SK-N-SH treated with all-trans-retinoic acid at 6 μM for 48 hours (cell line): ENCODE measurements around the gene ZBTB16.

Experiments
- ATAC-seq: fragments of 200-7000 bp; cut with Tn5 transposase; 3 replicates; pipeline ENCODE4 v1.9.1; 2020; ENCODE audit warnings: mild to moderate bottlenecking, moderate library complexity
- ARNTL ChIP-seq: fragments of 450-650 bp; formaldehyde crosslinking; IDR thresholded peaks from 2 replicates; pipeline ENCODE4 v1.5.0; 2020; ENCODE audit warnings: low read depth, mild to moderate bottlenecking, moderate library complexity, borderline replicate concordance
- CREB5 ChIP-seq: fragments of 250-450 bp; sonication (Bioruptor Pico); IDR thresholded peaks from 2 replicates; pipeline ENCODE4 v1.5.1; 2020; ENCODE audit warnings: low read depth, mild to moderate bottlenecking, moderate library complexity
- ESRRG ChIP-seq: fragments of 250-450 bp; sonication (Bioruptor Pico); IDR thresholded peaks from 2 replicates; pipeline ENCODE4 v1.6.1; 2021; ENCODE audit warnings: mild to moderate bottlenecking
- GLIS3 ChIP-seq: fragments of 250-450 bp; sonication (Bioruptor Pico); IDR thresholded peaks from 2 replicates; pipeline ENCODE4 v1.5.0; 2020; ENCODE audit warnings: mild to moderate bottlenecking, moderate library complexity
- OSR1 ChIP-seq: fragments of 250-450 bp; sonication (Bioruptor Pico); IDR thresholded peaks from 2 replicates; pipeline ENCODE4 v1.8.0; 2022; ENCODE audit warnings: moderate library complexity, mild to moderate bottlenecking, inconsistent platforms
- PPARA ChIP-seq: fragments of 250-450 bp; sonication (Bioruptor Pico); IDR thresholded peaks from 2 replicates; pipeline ENCODE4 v1.5.0; 2020; ENCODE audit warnings: mild to moderate bottlenecking, borderline replicate concordance
- RARB ChIP-seq: fragments of 250-450 bp; sonication (Bioruptor Pico); IDR thresholded peaks from 2 replicates; pipeline ENCODE4 v1.8.0; 2021; ENCODE audit warnings: mild to moderate bottlenecking, moderate library complexity
- SNAI2 ChIP-seq: fragments of 250-450 bp; sonication (Bioruptor Pico); IDR thresholded peaks from 2 replicates; pipeline ENCODE4 v1.5.0; 2020; ENCODE audit warnings: mild to moderate bottlenecking, moderate library complexity
- TCF4 ChIP-seq: fragments of 250-450 bp; sonication (Bioruptor Pico); IDR thresholded peaks from 2 replicates; pipeline ENCODE4 v1.8.0; 2021; ENCODE audit warnings: mild to moderate bottlenecking, moderate library complexity, borderline replicate concordance
- TSHZ2 ChIP-seq: fragments of 250-450 bp; sonication (Bioruptor Pico); IDR thresholded peaks from 2 replicates; pipeline ENCODE4 v1.5.0; 2020; ENCODE audit warnings: mild to moderate bottlenecking, moderate library complexity
- ZC3H10 ChIP-seq: fragments of 250-450 bp; sonication (Bioruptor Pico); IDR thresholded peaks from 2 replicates; pipeline ENCODE4 v1.5.1; 2021; ENCODE audit warnings: mild to moderate bottlenecking, moderate library complexity
- ZFP30 ChIP-seq: fragments of 450-650 bp; formaldehyde crosslinking; IDR thresholded peaks from 2 replicates; pipeline ENCODE4 v1.5.0; 2022; ENCODE audit warnings: mild to moderate bottlenecking, moderate library complexity
- ZNF70 ChIP-seq: fragments of 450-650 bp; formaldehyde crosslinking; IDR thresholded peaks from 2 replicates; pipeline ENCODE4 v1.5.0; 2020; ENCODE audit warnings: mild to moderate bottlenecking, moderate library complexity
- ZNF8 ChIP-seq: fragments of 450-650 bp; formaldehyde crosslinking; IDR thresholded peaks from 2 replicates; pipeline ENCODE4 v1.5.0; 2020; ENCODE audit warnings: mild to moderate bottlenecking, moderate library complexity
- TF ChIP-seq, protein P1 (sequence below): fragments of 250-450 bp; sonication (Bioruptor Pico); IDR thresholded peaks from 2 replicates; pipeline ENCODE4 v1.8.0; 2020; ENCODE audit warnings: mild to moderate bottlenecking, moderate library complexity, borderline replicate concordance
- TF ChIP-seq, protein P2 (sequence below): fragments of 250-450 bp; sonication (Bioruptor Pico); IDR thresholded peaks from 2 replicates; pipeline ENCODE4 v1.5.1; 2021; ENCODE audit warnings: mild to moderate bottlenecking, moderate library complexity
- TF ChIP-seq, protein P3 (sequence below): fragments of 250-450 bp; sonication (Bioruptor Pico); IDR thresholded peaks from 2 replicates; pipeline ENCODE4 v1.8.0; 2021; ENCODE audit warnings: low read depth, mild to moderate bottlenecking, moderate library complexity, borderline replicate concordance

ZBTB16 gene

DNA sequence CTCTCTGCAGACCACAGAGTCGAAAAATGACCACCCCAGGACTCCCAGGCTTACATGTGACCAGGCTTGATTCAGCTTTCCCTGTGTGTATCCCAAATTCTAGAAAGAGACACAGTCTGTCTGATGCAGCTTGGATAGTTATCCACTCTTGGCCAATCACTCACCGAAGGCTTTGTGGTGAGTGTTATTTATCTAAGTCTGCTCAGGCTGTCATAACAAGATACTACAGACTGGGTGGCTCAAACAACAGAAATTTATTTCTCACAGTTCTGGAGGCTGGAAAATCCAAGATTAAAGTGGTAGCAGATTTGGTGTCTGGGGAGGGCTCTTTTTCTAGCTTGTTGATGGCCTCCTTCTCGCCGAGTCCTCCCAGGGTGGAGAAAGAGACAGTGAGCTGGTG lies 63.2 kb downstream of the ZBTB16 start:
- TF ChIP-seq TCF4 (CRISPR knock-in tag): no peak
- no peak for TF ChIP-seq ZNF8 (CRISPR knock-in tag)
- no peak for ATAC-seq

GRCh38 chr11:114123692-114124330 lies 64.3 kb downstream of the ZBTB16 start:
- TF ChIP-seq ZFP30 (CRISPR knock-in tag) (no peak), RARB (CRISPR knock-in tag) (no peak), ARNTL (CRISPR knock-in tag) (no peak), SNAI2 (no peak), ESRRG (no peak), ZNF8 (CRISPR knock-in tag) (no peak), ZNF70 (CRISPR knock-in tag) (no peak), PPARA (no peak), TSHZ2 (CRISPR knock-in tag) (no peak), TCF4 (CRISPR knock-in tag) (no peak), OSR1 (CRISPR knock-in tag) (no peak), ZC3H10 (CRISPR knock-in tag) (no peak)
- TF ChIP-seq, protein P1, sequence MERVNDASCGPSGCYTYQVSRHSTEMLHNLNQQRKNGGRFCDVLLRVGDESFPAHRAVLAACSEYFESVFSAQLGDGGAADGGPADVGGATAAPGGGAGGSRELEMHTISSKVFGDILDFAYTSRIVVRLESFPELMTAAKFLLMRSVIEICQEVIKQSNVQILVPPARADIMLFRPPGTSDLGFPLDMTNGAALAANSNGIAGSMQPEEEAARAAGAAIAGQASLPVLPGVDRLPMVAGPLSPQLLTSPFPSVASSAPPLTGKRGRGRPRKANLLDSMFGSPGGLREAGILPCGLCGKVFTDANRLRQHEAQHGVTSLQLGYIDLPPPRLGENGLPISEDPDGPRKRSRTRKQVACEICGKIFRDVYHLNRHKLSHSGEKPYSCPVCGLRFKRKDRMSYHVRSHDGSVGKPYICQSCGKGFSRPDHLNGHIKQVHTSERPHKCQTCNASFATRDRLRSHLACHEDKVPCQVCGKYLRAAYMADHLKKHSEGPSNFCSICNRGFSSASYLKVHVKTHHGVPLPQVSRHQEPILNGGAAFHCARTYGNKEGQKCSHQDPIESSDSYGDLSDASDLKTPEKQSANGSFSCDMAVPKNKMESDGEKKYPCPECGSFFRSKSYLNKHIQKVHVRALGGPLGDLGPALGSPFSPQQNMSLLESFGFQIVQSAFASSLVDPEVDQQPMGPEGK (CRISPR knock-in tag): no peak
- TF ChIP-seq, protein P2, sequence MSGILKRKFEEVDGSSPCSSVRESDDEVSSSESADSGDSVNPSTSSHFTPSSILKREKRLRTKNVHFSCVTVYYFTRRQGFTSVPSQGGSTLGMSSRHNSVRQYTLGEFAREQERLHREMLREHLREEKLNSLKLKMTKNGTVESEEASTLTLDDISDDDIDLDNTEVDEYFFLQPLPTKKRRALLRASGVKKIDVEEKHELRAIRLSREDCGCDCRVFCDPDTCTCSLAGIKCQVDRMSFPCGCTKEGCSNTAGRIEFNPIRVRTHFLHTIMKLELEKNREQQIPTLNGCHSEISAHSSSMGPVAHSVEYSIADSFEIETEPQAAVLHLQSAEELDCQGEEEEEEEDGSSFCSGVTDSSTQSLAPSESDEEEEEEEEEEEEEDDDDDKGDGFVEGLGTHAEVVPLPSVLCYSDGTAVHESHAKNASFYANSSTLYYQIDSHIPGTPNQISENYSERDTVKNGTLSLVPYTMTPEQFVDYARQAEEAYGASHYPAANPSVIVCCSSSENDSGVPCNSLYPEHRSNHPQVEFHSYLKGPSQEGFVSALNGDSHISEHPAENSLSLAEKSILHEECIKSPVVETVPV: no peak
- TF ChIP-seq, protein P3, sequence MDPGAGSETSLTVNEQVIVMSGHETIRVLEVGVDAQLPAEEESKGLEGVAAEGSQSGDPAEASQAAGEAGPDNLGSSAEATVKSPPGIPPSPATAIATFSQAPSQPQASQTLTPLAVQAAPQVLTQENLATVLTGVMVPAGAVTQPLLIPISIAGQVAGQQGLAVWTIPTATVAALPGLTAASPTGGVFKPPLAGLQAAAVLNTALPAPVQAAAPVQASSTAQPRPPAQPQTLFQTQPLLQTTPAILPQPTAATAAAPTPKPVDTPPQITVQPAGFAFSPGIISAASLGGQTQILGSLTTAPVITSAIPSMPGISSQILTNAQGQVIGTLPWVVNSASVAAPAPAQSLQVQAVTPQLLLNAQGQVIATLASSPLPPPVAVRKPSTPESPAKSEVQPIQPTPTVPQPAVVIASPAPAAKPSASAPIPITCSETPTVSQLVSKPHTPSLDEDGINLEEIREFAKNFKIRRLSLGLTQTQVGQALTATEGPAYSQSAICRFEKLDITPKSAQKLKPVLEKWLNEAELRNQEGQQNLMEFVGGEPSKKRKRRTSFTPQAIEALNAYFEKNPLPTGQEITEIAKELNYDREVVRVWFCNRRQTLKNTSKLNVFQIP (CRISPR knock-in tag): no peak
- ATAC-seq: no peak

DNA sequence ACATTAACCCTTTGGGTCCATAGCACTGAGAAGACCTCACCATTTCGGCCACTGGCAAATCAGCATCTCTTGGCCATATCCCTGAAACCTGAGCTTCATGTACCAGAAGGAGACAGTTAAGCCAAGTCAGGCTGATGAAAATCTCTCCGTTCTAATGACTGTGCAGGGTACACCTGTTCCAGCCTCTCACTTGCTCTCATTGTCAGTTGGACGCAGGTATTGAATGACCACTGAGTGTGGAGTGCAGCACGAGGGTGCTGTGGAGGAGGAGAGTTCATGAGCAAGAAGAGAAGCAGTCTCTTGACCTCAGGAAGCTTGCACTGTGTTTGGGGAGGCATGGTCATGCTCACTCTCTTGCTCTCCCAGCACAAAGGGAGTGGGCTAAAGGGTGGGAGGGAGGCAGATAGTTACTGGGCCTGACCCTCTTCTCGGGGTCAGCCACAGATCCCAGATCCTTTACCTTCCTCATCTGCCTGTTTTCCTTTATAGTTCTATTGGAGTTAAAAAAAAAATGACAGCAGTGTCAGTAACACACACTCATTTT lies 65.2 kb downstream of the ZBTB16 start:
- ATAC-seq: no peak
- TF ChIP-seq, protein P1 (CRISPR knock-in tag): no peak
- no peak for TF ChIP-seq ZFP30 (CRISPR knock-in tag)
- TF ChIP-seq, protein P2: no peak
- TF ChIP-seq ZNF8 (CRISPR knock-in tag): no peak
- TF ChIP-seq GLIS3 (CRISPR knock-in tag): no peak
- TF ChIP-seq CREB5 (CRISPR knock-in tag): no peak
